ENCODE results near the gene CEBPE. TPM values are rescaled to one million over a fixed set of nuclear protein-coding genes. Genes with fewer than 3 reads are reported as not detected.
A peak's percentile ranks its signal among the peaks of the same experiment; 100 is the strongest.

Gene CEBPE
- polyA plus RNA-seq, 1 of the 3 experiments (the other 2 are of a cell fraction), result not detected

DNA sequence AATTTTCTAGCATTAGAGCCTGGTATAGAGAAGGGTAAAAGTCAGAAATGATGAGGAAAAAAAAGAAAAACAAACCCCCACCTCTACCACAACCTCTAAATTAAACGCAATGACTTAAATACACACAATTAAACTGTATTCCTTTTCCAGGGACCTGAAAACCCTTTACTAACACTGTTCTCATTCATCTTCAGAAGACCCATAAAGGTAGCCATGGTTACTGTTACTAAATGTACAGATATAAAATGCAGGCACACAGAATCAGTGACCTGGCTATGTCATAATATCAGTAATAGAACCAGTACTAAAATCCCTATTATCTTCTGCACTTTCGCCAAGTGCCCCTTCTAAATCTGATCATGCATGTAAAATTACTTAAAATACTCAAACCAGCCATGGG lies 25.5 kb downstream of the CEBPE start (continued):
- TF ChIP-seq, protein P1, sequence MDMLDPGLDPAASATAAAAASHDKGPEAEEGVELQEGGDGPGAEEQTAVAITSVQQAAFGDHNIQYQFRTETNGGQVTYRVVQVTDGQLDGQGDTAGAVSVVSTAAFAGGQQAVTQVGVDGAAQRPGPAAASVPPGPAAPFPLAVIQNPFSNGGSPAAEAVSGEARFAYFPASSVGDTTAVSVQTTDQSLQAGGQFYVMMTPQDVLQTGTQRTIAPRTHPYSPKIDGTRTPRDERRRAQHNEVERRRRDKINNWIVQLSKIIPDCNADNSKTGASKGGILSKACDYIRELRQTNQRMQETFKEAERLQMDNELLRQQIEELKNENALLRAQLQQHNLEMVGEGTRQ (IDR thresholded peaks at IDR 0.05; ENCODE audit: borderline replicate concordance, low read depth, low read length), result no peak
- TF ChIP-seq, protein P2, sequence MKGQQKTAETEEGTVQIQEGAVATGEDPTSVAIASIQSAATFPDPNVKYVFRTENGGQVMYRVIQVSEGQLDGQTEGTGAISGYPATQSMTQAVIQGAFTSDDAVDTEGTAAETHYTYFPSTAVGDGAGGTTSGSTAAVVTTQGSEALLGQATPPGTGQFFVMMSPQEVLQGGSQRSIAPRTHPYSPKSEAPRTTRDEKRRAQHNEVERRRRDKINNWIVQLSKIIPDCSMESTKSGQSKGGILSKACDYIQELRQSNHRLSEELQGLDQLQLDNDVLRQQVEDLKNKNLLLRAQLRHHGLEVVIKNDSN (IDR thresholded peaks at IDR 0.05; ENCODE audit: borderline replicate concordance, low read depth), result no peak
- no peak for TF ChIP-seq ELF1 (IDR thresholded peaks at IDR 0.05)
- TF ChIP-seq RCOR1 (IDR thresholded peaks at IDR 0.05; ENCODE audit: low read length), result no peak

DNA sequence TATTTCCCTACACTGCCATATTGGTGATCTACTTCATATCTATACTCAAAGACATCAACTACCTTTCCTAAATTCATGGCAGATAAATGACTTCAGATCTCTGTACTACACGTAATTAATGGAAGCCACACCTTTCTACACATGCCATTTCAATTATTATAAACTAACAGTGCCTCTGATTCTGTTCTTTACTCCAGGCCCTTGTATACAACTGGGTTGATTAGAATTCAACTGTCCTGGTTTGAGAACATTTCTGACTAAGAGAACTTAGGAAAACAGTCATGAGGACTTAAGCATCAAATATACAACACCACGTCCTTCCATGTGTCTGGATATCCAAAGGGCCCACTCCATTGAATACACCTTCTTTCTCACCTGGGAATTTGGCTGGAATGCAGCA lies 26.0 kb downstream of the CEBPE start:
- CTCF ChIA-PET, result interaction anchor here (1.4 to 2.8 kb wide), 2 partner anchors 25 to 35 kb away, joined by 4 to 26 read pairs; no protein-coding TSS in a partner anchor
- H3F3A ChIP-seq (replicated peaks; ENCODE audit: insufficient read depth), result peaks cover 7% of the 10 kb centered on the region
- peak overlapping the region in 1 of 2 experiments; percentile 94; a peak in 1 of 4 replicates for H3K4me3 ChIP-seq (ENCODE audit: low read depth in 2 of 2, low read length in 1 of 2)
- peaks cover 48 to 60% of the 10 kb centered on the region in 2 experiments for H3K36me3 ChIP-seq (replicated peaks in 1 of 2; ENCODE audit: control insufficient read depth in 1 of 2, insufficient read depth in 2 of 2, low read length in 1 of 2)
- H2AFZ ChIP-seq (ENCODE audit: low read depth), result no peak overlapping the region
- no peaks in the 10 kb centered on the region for H3K9me3 ChIP-seq
- peaks cover 43% of the 10 kb centered on the region for H4K20me1 ChIP-seq (ENCODE audit: insufficient read depth)
- H3K4me2 ChIP-seq, result peak overlapping the region; percentile 86
- no peak overlapping the region for H3K27ac ChIP-seq (ENCODE audit: low read depth in 2 of 2, low read length in 1 of 2)
- H3K4me1 ChIP-seq (ENCODE audit: control insufficient read depth in 1 of 2, insufficient read depth in 2 of 2, low read depth in 1 of 2, low read length in 1 of 2), result peaks cover 7 to 20% of the 10 kb centered on the region in 2 experiments; a peak in 3 of 4 replicates
- no peaks in the 10 kb centered on the region for H3K9me2 ChIP-seq
- H3K9ac ChIP-seq, result 0 out of 2 replicates have a peak overlapping the region, but pooled peaks have one; percentile 95
- POLR2A ChIA-PET, result no interaction called here
- no peaks in the 10 kb centered on the region for H3K27me3 ChIP-seq (ENCODE audit: insufficient read depth)
- peaks cover 88% of the 10 kb centered on the region for H3K79me2 ChIP-seq (ENCODE audit: insufficient read depth)
- 82% methylated on average over 2 of the region's 2 CpGs for WGBS (ENCODE audit: low lambda C conversion rate)
- TF ChIP-seq SIN3A (IDR thresholded peaks at IDR 0.05; ENCODE audit: borderline replicate concordance, low read depth, low read length), result no peak
- no peak for TF ChIP-seq RCOR1 (IDR thresholded peaks at IDR 0.05; ENCODE audit: low read length)
- no peak for TF ChIP-seq EP300 (IDR thresholded peaks at IDR 0.05; ENCODE audit: borderline replicate concordance in 1 of 2, low read depth in 1 of 2, low read length in 1 of 2)
- TF ChIP-seq, protein P3, sequence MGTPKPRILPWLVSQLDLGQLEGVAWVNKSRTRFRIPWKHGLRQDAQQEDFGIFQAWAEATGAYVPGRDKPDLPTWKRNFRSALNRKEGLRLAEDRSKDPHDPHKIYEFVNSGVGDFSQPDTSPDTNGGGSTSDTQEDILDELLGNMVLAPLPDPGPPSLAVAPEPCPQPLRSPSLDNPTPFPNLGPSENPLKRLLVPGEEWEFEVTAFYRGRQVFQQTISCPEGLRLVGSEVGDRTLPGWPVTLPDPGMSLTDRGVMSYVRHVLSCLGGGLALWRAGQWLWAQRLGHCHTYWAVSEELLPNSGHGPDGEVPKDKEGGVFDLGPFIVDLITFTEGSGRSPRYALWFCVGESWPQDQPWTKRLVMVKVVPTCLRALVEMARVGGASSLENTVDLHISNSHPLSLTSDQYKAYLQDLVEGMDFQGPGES (IDR thresholded peaks at IDR 0.05; ENCODE audit: low read depth, low read length), result no peak
- TF ChIP-seq FOXM1 (IDR thresholded peaks at IDR 0.05; ENCODE audit: low read depth), result no peak
- no peak for TF ChIP-seq GABPA (IDR thresholded peaks at IDR 0.05; ENCODE audit: low read depth)
- TF ChIP-seq JUND (IDR thresholded peaks at IDR 0.05), result no peak
- TF ChIP-seq, protein P2 (IDR thresholded peaks at IDR 0.05; ENCODE audit: borderline replicate concordance, low read depth), result no peak
- no peak for TF ChIP-seq MXI1 (IDR thresholded peaks at IDR 0.05; ENCODE audit: low read depth, low read length)
- no peak for DNase-seq

Data from SK-N-SH (cell line).